HG03280 (cell line): ENCODE results near the gene LYPD4.

ENCODE experiments used
- ATAC-seq: cut with Tn5 transposase; IDR thresholded peaks from one replicate; pipeline ENCODE4 v1.9.1; 2021; ENCODE audit warnings: mild to moderate bottlenecking, moderate library complexity; ENCODE audit not compliant: unreplicated experiment

The LYPD4 gene

GRCh38 chr19:41853344-41853743, 8.9 kb upstream of the LYPD4 start:
- ATAC-seq: no peak

- ATAC-seq: no peak
These were observed 7.0 kb upstream of the LYPD4 start for GRCh38 chr19:41851456-41851855.

GRCh38 chr19:41850381-41850780, 5.9 kb upstream of the LYPD4 start:
- ATAC-seq: no peak

- ATAC-seq: no peak
These were observed 4.6 kb upstream of the LYPD4 start for GRCh38 chr19:41849067-41849466.

- ATAC-seq: no peak
These were observed 4.2 kb upstream of the LYPD4 start for GRCh38 chr19:41848666-41849065.

- no peak for ATAC-seq
These were observed 3.0 kb upstream of the LYPD4 start for GRCh38 chr19:41847351-41848105.

- ATAC-seq: no peak
These were observed 638 bp upstream of the LYPD4 start for GRCh38 chr19:41845051-41845590.

GRCh38 chr19:41845001-41845050, 343 bp upstream of the LYPD4 start, which contains the start of gene DMRTC2:
DMRTC2 (plus strand) TSS chr19:41845042; CDS start chr19:41847429, 2,387 bp downstream.
- ATAC-seq: no peak

- no peak for ATAC-seq
These were observed 1.1 kb downstream of the LYPD4 start for GRCh38 chr19:41843371-41843770.

- no peak for ATAC-seq
These were observed 5.3 kb downstream of the LYPD4 start for GRCh38 chr19:41839211-41839610.

GRCh38 chr19:41837981-41838708, 6.3 kb downstream of the LYPD4 start:
- no peak for ATAC-seq

- ATAC-seq: no peak
These were observed 23.3 kb downstream of the LYPD4 start for GRCh38 chr19:41821003-41821735.

- no peak for ATAC-seq
These were observed 27.7 kb downstream of the LYPD4 start for GRCh38 chr19:41816761-41817160.

GRCh38 chr19:41815301-41815700, 29.2 kb downstream of the LYPD4 start:
- no peak for ATAC-seq

GRCh38 chr19:41813911-41814310, 30.6 kb downstream of the LYPD4 start:
- no peak for ATAC-seq

GRCh38 chr19:41811981-41812380, 32.5 kb downstream of the LYPD4 start:
- no peak for ATAC-seq

GRCh38 chr19:41811036-41811435, 33.4 kb downstream of the LYPD4 start:
- ATAC-seq: no peak

- ATAC-seq: no peak
These were observed 34.2 kb downstream of the LYPD4 start for GRCh38 chr19:41810301-41810700.

- ATAC-seq: no peak
These were observed 35.6 kb downstream of the LYPD4 start for GRCh38 chr19:41808663-41809566.

- no peak for ATAC-seq
These were observed 37.3 kb downstream of the LYPD4 start for GRCh38 chr19:41807176-41807575.

- no peak for ATAC-seq
These were observed 40.1 kb downstream of the LYPD4 start for GRCh38 chr19:41804336-41804735.
